Astrocyte of the spinal cord (primary cell): ENCODE results near the gene TSR1.
"Not testable (repeated sequence)": the region's sequence is repeated elsewhere in the genome, so short reads cannot be mapped to it uniquely, and the experiment has no call there.

Experiments used
- DNase-seq: peaks from one replicate; pipeline ENCODE4 v3.0.0; 2011; ENCODE audit warnings: low read depth, low spot score
- H3K4me3 ChIP-seq: 2 replicates; pipeline ENCODE4 v1.5.1; 2011; ENCODE audit warnings: low read depth, mild to moderate bottlenecking, low read length, moderate library complexity
- in situ Hi-C: cut with HindIII; loops from 2 replicates; pipeline ENCODE4 v1.10.0; 2017; ENCODE audit warnings: low sequenced_read_pairs
- TF ChIP-seq, protein P1 (sequence below): IDR thresholded peaks from 2 replicates; pipeline ENCODE4 v1.5.1; 2012; ENCODE audit warnings: low read depth, mild to moderate bottlenecking, low read length, inconsistent platforms

The TSR1 gene

DNA sequence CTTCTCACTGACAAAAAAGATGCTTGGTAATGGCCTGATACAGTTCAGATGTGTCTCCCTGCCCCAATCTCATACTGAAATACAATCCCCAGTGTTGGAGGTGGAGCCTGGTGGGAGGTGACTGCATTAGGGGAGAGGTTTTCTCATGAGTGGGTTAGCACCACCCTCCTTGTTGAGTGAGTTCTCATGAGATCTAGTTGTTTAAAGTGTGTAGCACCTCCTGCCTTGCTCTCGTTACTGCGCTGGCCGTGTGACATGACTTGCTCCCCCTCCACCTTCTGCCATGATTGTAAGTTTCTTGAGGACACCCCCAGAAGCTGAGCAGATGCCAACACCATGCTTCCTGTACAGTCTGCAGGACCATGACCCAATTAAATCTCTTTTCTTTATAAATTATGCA is 5.0 kb downstream of the TSR1 start:
- TF ChIP-seq, protein P1, sequence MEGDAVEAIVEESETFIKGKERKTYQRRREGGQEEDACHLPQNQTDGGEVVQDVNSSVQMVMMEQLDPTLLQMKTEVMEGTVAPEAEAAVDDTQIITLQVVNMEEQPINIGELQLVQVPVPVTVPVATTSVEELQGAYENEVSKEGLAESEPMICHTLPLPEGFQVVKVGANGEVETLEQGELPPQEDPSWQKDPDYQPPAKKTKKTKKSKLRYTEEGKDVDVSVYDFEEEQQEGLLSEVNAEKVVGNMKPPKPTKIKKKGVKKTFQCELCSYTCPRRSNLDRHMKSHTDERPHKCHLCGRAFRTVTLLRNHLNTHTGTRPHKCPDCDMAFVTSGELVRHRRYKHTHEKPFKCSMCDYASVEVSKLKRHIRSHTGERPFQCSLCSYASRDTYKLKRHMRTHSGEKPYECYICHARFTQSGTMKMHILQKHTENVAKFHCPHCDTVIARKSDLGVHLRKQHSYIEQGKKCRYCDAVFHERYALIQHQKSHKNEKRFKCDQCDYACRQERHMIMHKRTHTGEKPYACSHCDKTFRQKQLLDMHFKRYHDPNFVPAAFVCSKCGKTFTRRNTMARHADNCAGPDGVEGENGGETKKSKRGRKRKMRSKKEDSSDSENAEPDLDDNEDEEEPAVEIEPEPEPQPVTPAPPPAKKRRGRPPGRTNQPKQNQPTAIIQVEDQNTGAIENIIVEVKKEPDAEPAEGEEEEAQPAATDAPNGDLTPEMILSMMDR: no peak
- DNase-seq: no peak
- H3K4me3 ChIP-seq: no peak overlapping the region
- in situ Hi-C loops: no loop called here

DNA sequence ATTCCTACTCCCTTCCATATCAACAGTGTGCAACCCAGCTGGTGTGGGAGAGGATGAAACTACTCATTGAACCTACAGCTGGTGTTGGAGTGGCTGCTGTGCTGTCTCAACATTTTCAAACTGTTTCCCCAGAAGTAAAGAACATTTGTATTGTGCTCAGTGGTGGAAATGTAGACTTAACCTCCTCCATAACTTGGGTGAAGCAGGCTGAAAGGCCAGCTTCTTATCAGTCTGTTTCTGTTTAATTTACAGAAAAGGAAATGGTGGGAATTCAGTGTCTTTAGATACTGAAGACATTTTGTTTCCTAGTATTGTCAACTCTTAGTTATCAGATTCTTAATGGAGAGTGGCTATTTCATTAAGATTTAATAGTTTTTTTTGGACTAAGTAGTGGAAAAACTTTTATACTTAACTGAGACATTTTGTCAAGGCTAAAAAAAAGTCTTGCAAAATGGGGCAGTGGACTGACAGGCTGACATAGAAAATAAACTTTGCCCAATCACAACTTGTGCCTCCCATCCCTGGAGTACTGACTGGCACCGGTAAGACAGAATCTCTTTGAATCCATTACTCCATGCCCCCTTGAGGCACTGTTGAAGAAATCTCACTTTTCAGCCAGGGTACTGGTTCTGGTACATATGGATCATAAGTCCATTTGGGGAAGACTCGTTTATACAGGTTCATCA is 12.5 kb downstream of the TSR1 start:
- in situ Hi-C loops: no loop called here
- no peak overlapping the region for H3K4me3 ChIP-seq
- TF ChIP-seq, protein P1: no peak
- DNase-seq: no peak

DNA sequence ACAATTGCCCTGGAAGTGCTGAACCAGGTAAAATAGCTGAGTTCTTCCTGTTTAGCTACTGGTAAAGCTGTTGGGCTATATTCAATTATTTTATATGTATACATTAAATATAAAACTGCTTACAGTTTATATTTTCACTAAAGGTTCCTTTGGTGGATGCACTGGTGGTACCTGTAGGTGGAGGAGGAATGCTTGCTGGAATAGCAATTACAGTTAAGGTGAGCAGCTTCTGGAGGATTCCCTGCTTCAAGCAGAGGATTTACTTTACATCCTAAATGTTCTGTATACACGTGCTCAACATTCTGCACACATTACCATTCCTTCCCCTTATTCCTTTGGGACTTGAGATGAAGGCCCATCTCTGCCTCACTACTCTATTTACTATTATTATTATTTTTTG is 14.9 kb downstream of the TSR1 start:
- TF ChIP-seq, protein P1: no peak
- in situ Hi-C loops: no loop called here
- no peak for DNase-seq
- no peak overlapping the region for H3K4me3 ChIP-seq

GRCh38 chr17:2319051-2319450 is 17.2 kb downstream of the TSR1 start:
- no peak overlapping the region for H3K4me3 ChIP-seq
- TF ChIP-seq, protein P1: no peak
- no peak for DNase-seq
- in situ Hi-C loops: no loop called here

DNA sequence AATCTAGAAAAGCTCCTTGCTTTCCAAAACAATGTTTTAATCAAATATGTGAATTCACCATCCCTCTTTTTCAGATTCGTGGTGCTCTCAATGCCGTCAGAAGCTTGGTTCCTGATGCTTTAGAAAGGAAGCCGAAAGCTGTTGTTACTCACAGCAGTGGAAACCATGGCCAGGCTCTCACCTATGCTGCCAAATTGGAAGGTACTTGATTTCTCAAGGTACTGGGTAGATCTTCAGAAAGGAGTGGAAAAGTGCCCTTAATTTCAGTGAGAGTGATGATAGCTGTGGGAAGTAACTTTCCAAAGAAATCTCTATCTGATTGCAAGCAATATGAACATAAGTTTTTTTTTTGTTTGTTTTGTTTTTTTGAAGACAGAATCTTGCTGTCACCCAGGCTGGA is 18.5 kb downstream of the TSR1 start:
- H3K4me3 ChIP-seq: no peak overlapping the region
- TF ChIP-seq, protein P1: no peak
- no peak for DNase-seq
- in situ Hi-C loops: no loop called here

GRCh38 chr17:2316916-2317205 is 19.4 kb downstream of the TSR1 start:
- in situ Hi-C loops, DNase-seq, H3K4me3 ChIP-seq: not testable (repeated sequence)

DNA sequence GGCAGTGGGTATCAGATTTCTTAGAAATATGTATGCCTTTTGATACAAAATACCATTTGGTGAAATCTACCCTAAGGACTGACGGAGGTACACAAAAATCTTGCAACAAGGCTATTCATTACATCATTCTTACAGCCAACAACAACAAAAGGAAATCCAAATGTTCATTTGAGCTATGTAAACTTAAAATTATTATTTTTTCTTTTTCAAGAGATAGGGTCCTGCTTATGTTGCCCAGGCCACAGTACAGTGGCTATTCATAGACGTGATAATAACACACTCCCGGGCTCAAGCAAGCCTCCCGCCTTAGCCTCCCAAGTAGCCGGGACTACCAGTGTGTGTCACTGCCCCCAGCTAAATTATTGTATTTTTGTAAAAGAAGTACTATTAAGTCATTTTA is 23.5 kb downstream of the TSR1 start:
- DNase-seq: no peak
- in situ Hi-C loops: no loop called here
- no peak overlapping the region for H3K4me3 ChIP-seq
- TF ChIP-seq, protein P1: no peak
